Hepatocyte (in vitro differentiated cells): Measurements from ENCODE around the gene KCNJ16.

ENCODE experiments used
- EZH2 ChIP-seq: fragments of 200-600 bp; sonication (generic); IDR thresholded peaks from 2 replicates; pipeline ENCODE4 v1.6.1; 2016; ENCODE audit warnings: antibody characterized with exemption, mild to moderate bottlenecking, borderline replicate concordance
- TF ChIP-seq, protein P1 (sequence below): fragments of 200-600 bp; sonication (generic); IDR thresholded peaks from 2 replicates; pipeline ENCODE4 v1.5.1; 2016; ENCODE audit warnings: antibody characterized with exemption, mild to moderate bottlenecking; ENCODE audit not compliant: poor library complexity

DNA sequence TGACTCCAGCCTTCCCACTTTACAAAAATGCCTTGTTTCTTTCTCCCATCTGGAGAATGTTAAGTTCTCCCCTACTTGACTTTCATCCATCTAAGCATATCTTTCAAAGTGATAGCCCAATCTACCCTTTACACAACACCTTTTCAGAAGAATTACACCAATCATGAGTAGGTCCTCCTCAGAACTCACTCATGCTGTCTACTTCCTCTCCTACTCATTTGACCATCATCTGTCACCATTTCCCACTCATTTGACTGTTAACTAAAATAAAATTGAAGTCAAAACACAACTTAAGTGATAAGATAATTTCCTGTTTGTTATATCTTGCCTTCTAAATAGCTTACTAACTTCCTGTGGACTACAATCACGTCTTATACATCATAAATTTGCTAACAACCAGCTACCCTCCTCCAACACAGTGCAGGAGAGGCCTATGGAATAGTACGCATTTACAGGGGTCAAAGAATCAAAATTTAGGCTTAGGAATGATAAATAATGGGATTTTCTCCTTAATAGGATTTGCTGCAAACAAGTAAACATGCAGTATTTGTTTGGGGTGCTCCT is 16.1 kb downstream of the KCNJ16 start:
- TF ChIP-seq, protein P1, sequence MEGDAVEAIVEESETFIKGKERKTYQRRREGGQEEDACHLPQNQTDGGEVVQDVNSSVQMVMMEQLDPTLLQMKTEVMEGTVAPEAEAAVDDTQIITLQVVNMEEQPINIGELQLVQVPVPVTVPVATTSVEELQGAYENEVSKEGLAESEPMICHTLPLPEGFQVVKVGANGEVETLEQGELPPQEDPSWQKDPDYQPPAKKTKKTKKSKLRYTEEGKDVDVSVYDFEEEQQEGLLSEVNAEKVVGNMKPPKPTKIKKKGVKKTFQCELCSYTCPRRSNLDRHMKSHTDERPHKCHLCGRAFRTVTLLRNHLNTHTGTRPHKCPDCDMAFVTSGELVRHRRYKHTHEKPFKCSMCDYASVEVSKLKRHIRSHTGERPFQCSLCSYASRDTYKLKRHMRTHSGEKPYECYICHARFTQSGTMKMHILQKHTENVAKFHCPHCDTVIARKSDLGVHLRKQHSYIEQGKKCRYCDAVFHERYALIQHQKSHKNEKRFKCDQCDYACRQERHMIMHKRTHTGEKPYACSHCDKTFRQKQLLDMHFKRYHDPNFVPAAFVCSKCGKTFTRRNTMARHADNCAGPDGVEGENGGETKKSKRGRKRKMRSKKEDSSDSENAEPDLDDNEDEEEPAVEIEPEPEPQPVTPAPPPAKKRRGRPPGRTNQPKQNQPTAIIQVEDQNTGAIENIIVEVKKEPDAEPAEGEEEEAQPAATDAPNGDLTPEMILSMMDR: no peak
- TF ChIP-seq EZH2: no peak
